ENCODE measurements around the gene ANKRD49.

ANKRD49 gene

GRCh38 chr11:94515398-94515797 is 21.6 kb downstream of the ANKRD49 start:
- H3K27me3 ChIP-seq (ENCODE audit: insufficient read depth, low read length) = no peaks in the 10 kb centered on the region
- peaks cover 2 to 4% of the 10 kb centered on the region in 2 experiments for H3K4me1 ChIP-seq (ENCODE audit: control insufficient read depth in 1 of 2, insufficient read depth in 2 of 2, low read length in 2 of 2)
- H3K23ac ChIP-seq (ENCODE audit: low read length) = no peak overlapping the region
- H2BK12ac ChIP-seq (ENCODE audit: low read length) = no peak overlapping the region
- H4K8ac ChIP-seq (ENCODE audit: low read depth, low read length) = no peak overlapping the region
- H3K9ac ChIP-seq (ENCODE audit: low read length) = no peak overlapping the region
- H3K18ac ChIP-seq (ENCODE audit: low read length) = no peak overlapping the region
- H3K27ac ChIP-seq (ENCODE audit: low read depth, low read length) = no peak overlapping the region
- no peaks in the 10 kb centered on the region for H3K79me1 ChIP-seq (ENCODE audit: low read length)
- H4K91ac ChIP-seq (ENCODE audit: low read depth, low read length) = no peak overlapping the region
- H3K36me3 ChIP-seq (ENCODE audit: control insufficient read depth in 1 of 2, insufficient read depth in 2 of 2, low read length in 2 of 2) = no peaks in the 10 kb centered on the region
- H3K4me3 ChIP-seq (ENCODE audit: low read depth, low read length) = no peak overlapping the region
- no peak overlapping the region for H2AFZ ChIP-seq (ENCODE audit: insufficient read depth, low read length, poor library complexity)
- no peak overlapping the region for H2BK5ac ChIP-seq (ENCODE audit: low read depth, low read length, poor library complexity)
- H4K12ac ChIP-seq (ENCODE audit: low read depth, low read length) = no peak overlapping the region
- WGBS (ENCODE audit: extremely low coverage, insufficient coverage, insufficient read length) = no CpG with 5 or more reads among the region's 2 CpGs
- H2AK5ac ChIP-seq (ENCODE audit: low read length) = no peak overlapping the region
- DNase-seq = no peak
- no peaks in the 10 kb centered on the region for H3K79me2 ChIP-seq (ENCODE audit: control insufficient read depth, insufficient read depth, low read length, poor library complexity)
- H3K14ac ChIP-seq (ENCODE audit: low read length) = no peak overlapping the region
- H2BK120ac ChIP-seq (ENCODE audit: insufficient read depth, low read length, poor library complexity) = no peak overlapping the region
- no peaks in the 10 kb centered on the region for H3K9me3 ChIP-seq (ENCODE audit: insufficient read depth, low read depth, low read length)
- no peak overlapping the region for H3K4ac ChIP-seq (ENCODE audit: low read depth, low read length)
- H3K4me2 ChIP-seq (ENCODE audit: low read length) = no peak overlapping the region

- DNase-seq = no peak
- no peaks in the 10 kb centered on the region for H3K79me2 ChIP-seq (ENCODE audit: control insufficient read depth, insufficient read depth, low read length, poor library complexity)
- H2AFZ ChIP-seq (ENCODE audit: insufficient read depth, low read length, poor library complexity) = no peak overlapping the region
- no peak overlapping the region for H2BK120ac ChIP-seq (ENCODE audit: insufficient read depth, low read length, poor library complexity)
- H2AK5ac ChIP-seq (ENCODE audit: low read length) = no peak overlapping the region
- no peak overlapping the region for H2BK5ac ChIP-seq (ENCODE audit: low read depth, low read length, poor library complexity)
- H3K18ac ChIP-seq (ENCODE audit: low read length) = no peak overlapping the region
- H3K4ac ChIP-seq (ENCODE audit: low read depth, low read length) = no peak overlapping the region
- no peak overlapping the region for H3K4me3 ChIP-seq (ENCODE audit: low read depth, low read length)
- H4K91ac ChIP-seq (ENCODE audit: low read depth, low read length) = no peak overlapping the region
- H4K12ac ChIP-seq (ENCODE audit: low read depth, low read length) = no peak overlapping the region
- H3K27me3 ChIP-seq (ENCODE audit: insufficient read depth, low read length) = no peaks in the 10 kb centered on the region
- WGBS (ENCODE audit: extremely low coverage, insufficient coverage, insufficient read length) = no CpG with 5 or more reads among the region's 1 CpG
- H3K14ac ChIP-seq (ENCODE audit: low read length) = no peak overlapping the region
- no peak overlapping the region for H3K4me2 ChIP-seq (ENCODE audit: low read length)
- H3K4me1 ChIP-seq (ENCODE audit: control insufficient read depth in 1 of 2, insufficient read depth in 2 of 2, low read length in 2 of 2) = peaks cover 2 to 6% of the 10 kb centered on the region in 2 experiments
- no peak overlapping the region for H3K9ac ChIP-seq (ENCODE audit: low read length)
- H3K79me1 ChIP-seq (ENCODE audit: low read length) = no peaks in the 10 kb centered on the region
- H3K23ac ChIP-seq (ENCODE audit: low read length) = no peak overlapping the region
- H3K36me3 ChIP-seq (ENCODE audit: control insufficient read depth in 1 of 2, insufficient read depth in 2 of 2, low read length in 2 of 2) = no peaks in the 10 kb centered on the region
- H3K9me3 ChIP-seq (ENCODE audit: insufficient read depth, low read depth, low read length) = no peaks in the 10 kb centered on the region
- H4K8ac ChIP-seq (ENCODE audit: low read depth, low read length) = no peak overlapping the region
- no peak overlapping the region for H2BK12ac ChIP-seq (ENCODE audit: low read length)
- H3K27ac ChIP-seq (ENCODE audit: low read depth, low read length) = no peak overlapping the region
These were observed 22.9 kb downstream of the ANKRD49 start for GRCh38 chr11:94516725-94517124.

- no peak for DNase-seq
- H3K4me1 ChIP-seq (ENCODE audit: control insufficient read depth in 1 of 2, insufficient read depth in 2 of 2, low read length in 2 of 2) = peaks cover 0 to 2% of the 10 kb centered on the region in 2 experiments
- H2AK5ac ChIP-seq (ENCODE audit: low read length) = no peak overlapping the region
- H3K4me2 ChIP-seq (ENCODE audit: low read length) = no peak overlapping the region
- H3K79me1 ChIP-seq (ENCODE audit: low read length) = no peaks in the 10 kb centered on the region
- H4K91ac ChIP-seq (ENCODE audit: low read depth, low read length) = no peak overlapping the region
- no peaks in the 10 kb centered on the region for H3K9me3 ChIP-seq (ENCODE audit: insufficient read depth, low read depth, low read length)
- H4K12ac ChIP-seq (ENCODE audit: low read depth, low read length) = no peak overlapping the region
- no peak overlapping the region for H2AFZ ChIP-seq (ENCODE audit: insufficient read depth, low read length, poor library complexity)
- no peak overlapping the region for H4K8ac ChIP-seq (ENCODE audit: low read depth, low read length)
- no peak overlapping the region for H3K4ac ChIP-seq (ENCODE audit: low read depth, low read length)
- no peak overlapping the region for H3K14ac ChIP-seq (ENCODE audit: low read length)
- no peak overlapping the region for H2BK5ac ChIP-seq (ENCODE audit: low read depth, low read length, poor library complexity)
- H3K36me3 ChIP-seq (ENCODE audit: control insufficient read depth in 1 of 2, insufficient read depth in 2 of 2, low read length in 2 of 2) = no peaks in the 10 kb centered on the region
- no peak overlapping the region for H3K18ac ChIP-seq (ENCODE audit: low read length)
- H3K79me2 ChIP-seq (ENCODE audit: control insufficient read depth, insufficient read depth, low read length, poor library complexity) = no peaks in the 10 kb centered on the region
- H3K27me3 ChIP-seq (ENCODE audit: insufficient read depth, low read length) = no peaks in the 10 kb centered on the region
- WGBS (ENCODE audit: extremely low coverage, insufficient coverage, insufficient read length) = no CpG with 5 or more reads among the region's 4 CpGs
- no peak overlapping the region for H3K9ac ChIP-seq (ENCODE audit: low read length)
- H2BK120ac ChIP-seq (ENCODE audit: insufficient read depth, low read length, poor library complexity) = no peak overlapping the region
- H3K4me3 ChIP-seq (ENCODE audit: low read depth, low read length) = no peak overlapping the region
- H2BK12ac ChIP-seq (ENCODE audit: low read length) = no peak overlapping the region
- H3K27ac ChIP-seq (ENCODE audit: low read depth, low read length) = no peak overlapping the region
- H3K23ac ChIP-seq (ENCODE audit: low read length) = no peak overlapping the region
These were observed 24.5 kb downstream of the ANKRD49 start for GRCh38 chr11:94518300-94518699.

- WGBS (ENCODE audit: extremely low coverage, insufficient coverage, insufficient read length) = no CpG with 5 or more reads among the region's 5 CpGs
- DNase-seq = peak in 1 of 2 donors; percentile 73
- no peak overlapping the region for H2BK5ac ChIP-seq (ENCODE audit: low read depth, low read length, poor library complexity)
These were observed 25.8 kb downstream of the ANKRD49 start for GRCh38 chr11:94519478-94520084.

More at GRCh38 chr11:94519478-94520084, 25.8 kb downstream of the ANKRD49 start:
- no peaks in the 10 kb centered on the region for H3K79me2 ChIP-seq (ENCODE audit: control insufficient read depth, insufficient read depth, low read length, poor library complexity)
- H3K4me2 ChIP-seq (ENCODE audit: low read length) = no peak overlapping the region
- H2BK12ac ChIP-seq (ENCODE audit: low read length) = peak overlapping the region; percentile 76
- no peak overlapping the region for H3K14ac ChIP-seq (ENCODE audit: low read length)
- no peaks in the 10 kb centered on the region for H3K36me3 ChIP-seq (ENCODE audit: control insufficient read depth in 1 of 2, insufficient read depth in 2 of 2, low read length in 2 of 2)
- no peak overlapping the region for H3K9ac ChIP-seq (ENCODE audit: low read length)
- H3K4me1 ChIP-seq (ENCODE audit: control insufficient read depth in 1 of 2, insufficient read depth in 2 of 2, low read length in 2 of 2) = peaks cover 0 to 4% of the 10 kb centered on the region in 2 experiments
- H2AK5ac ChIP-seq (ENCODE audit: low read length) = no peak overlapping the region
- H2AFZ ChIP-seq (ENCODE audit: insufficient read depth, low read length, poor library complexity) = no peak overlapping the region
- no peak overlapping the region for H3K23ac ChIP-seq (ENCODE audit: low read length)
- no peak overlapping the region for H4K8ac ChIP-seq (ENCODE audit: low read depth, low read length)
- no peaks in the 10 kb centered on the region for H3K27me3 ChIP-seq (ENCODE audit: insufficient read depth, low read length)
- no peak overlapping the region for H3K4ac ChIP-seq (ENCODE audit: low read depth, low read length)
- no peak overlapping the region for H2BK120ac ChIP-seq (ENCODE audit: insufficient read depth, low read length, poor library complexity)
- no peak overlapping the region for H3K27ac ChIP-seq (ENCODE audit: low read depth, low read length)
- no peaks in the 10 kb centered on the region for H3K79me1 ChIP-seq (ENCODE audit: low read length)
- no peaks in the 10 kb centered on the region for H3K9me3 ChIP-seq (ENCODE audit: insufficient read depth, low read depth, low read length)
- H3K18ac ChIP-seq (ENCODE audit: low read length) = no peak overlapping the region
- H4K91ac ChIP-seq (ENCODE audit: low read depth, low read length) = no peak overlapping the region
- H4K12ac ChIP-seq (ENCODE audit: low read depth, low read length) = no peak overlapping the region
- H3K4me3 ChIP-seq (ENCODE audit: low read depth, low read length) = no peak overlapping the region
